T-helper 1 cell treated with Interleukin-12 subunit alpha and Interleukin-12 subunit beta and Interleukin-4 antibody, amounts not matched to agents 30 μg/mL and 1 μg/mL, for 36 hours (primary cell): ENCODE data around the gene LFNG.

Experiments used
- H3K27ac Mint-ChIP-seq: one replicate; pipeline ENCODE4 v1.8.0; 2021; ENCODE audit warnings: mild to moderate bottlenecking, mixed read lengths
- H3K27me3 Mint-ChIP-seq: one replicate; pipeline ENCODE4 v1.8.0; 2021; ENCODE audit warnings: low read depth, mixed read lengths
- H3K36me3 Mint-ChIP-seq: one replicate; pipeline ENCODE4 v1.8.0; 2021; ENCODE audit warnings: low read depth, mixed read lengths
- H3K4me1 Mint-ChIP-seq: one replicate; pipeline ENCODE4 v1.8.0; 2021; ENCODE audit warnings: low read depth, mixed read lengths
- H3K4me3 Mint-ChIP-seq: one replicate; pipeline ENCODE4 v1.8.0; 2021; ENCODE audit warnings: mild to moderate bottlenecking, moderate library complexity, mixed read lengths
- H3K9me3 Mint-ChIP-seq: one replicate; pipeline ENCODE4 v1.8.0; 2021; ENCODE audit warnings: mixed read lengths

Gene LFNG

GRCh38 chr7:2519119-2519930, at the start of gene LFNG:
Gene LFNG (plus strand): TSS chr7:2519774. CDS start chr7:2519862, 88 bp downstream.
- Mint-ChIP-seq H3K27me3 (peaks cover 6% of the 10 kb centered on the region), H3K27ac (peak within 1 kb of the TSS; percentile 78), H3K4me3 (peak within 1 kb of the TSS; percentile 93), H3K36me3 (peaks cover 20% of the 10 kb centered on the region), H3K9me3 (no peaks in the 10 kb centered on the region), H3K4me1 (peaks cover 25% of the 10 kb centered on the region)

- H3K4me1 Mint-ChIP-seq: peaks cover 2% of the 10 kb centered on the region
- H3K9me3 Mint-ChIP-seq: no peaks in the 10 kb centered on the region
- H3K4me3 Mint-ChIP-seq: no peak overlapping the region
- H3K36me3 Mint-ChIP-seq: no peaks in the 10 kb centered on the region
- H3K27ac Mint-ChIP-seq: no peak overlapping the region
- peaks cover 19% of the 10 kb centered on the region for H3K27me3 Mint-ChIP-seq
These were observed 49.2 kb upstream of the LFNG start for GRCh38 chr7:2470204-2471021.

- peaks cover 19% of the 10 kb centered on the region for H3K27me3 Mint-ChIP-seq
- H3K36me3 Mint-ChIP-seq: no peaks in the 10 kb centered on the region
- peaks cover 2% of the 10 kb centered on the region for H3K4me1 Mint-ChIP-seq
- H3K9me3 Mint-ChIP-seq: no peaks in the 10 kb centered on the region
- no peak overlapping the region for H3K27ac Mint-ChIP-seq
- no peak overlapping the region for H3K4me3 Mint-ChIP-seq
These were observed 48.6 kb upstream of the LFNG start for GRCh38 chr7:2471022-2471329.

GRCh38 chr7:2471396-2471795, 48.2 kb upstream of the LFNG start:
- no peak overlapping the region for H3K4me3 Mint-ChIP-seq

GRCh38 chr7:2472739-2473138, 46.8 kb upstream of the LFNG start:
- Mint-ChIP-seq H3K4me3 (no peak overlapping the region), H3K4me1 (peaks cover 2% of the 10 kb centered on the region), H3K9me3 (no peaks in the 10 kb centered on the region), H3K27me3 (peaks cover 19% of the 10 kb centered on the region), H3K36me3 (no peaks in the 10 kb centered on the region), H3K27ac (no peak overlapping the region)

More at GRCh38 chr7:2471396-2471795, 48.2 kb upstream of the LFNG start:
- H3K27ac Mint-ChIP-seq: no peak overlapping the region
- no peaks in the 10 kb centered on the region for H3K9me3 Mint-ChIP-seq
- peaks cover 2% of the 10 kb centered on the region for H3K4me1 Mint-ChIP-seq
- peaks cover 19% of the 10 kb centered on the region for H3K27me3 Mint-ChIP-seq
- no peaks in the 10 kb centered on the region for H3K36me3 Mint-ChIP-seq

GRCh38 chr7:2473496-2474180, 45.9 kb upstream of the LFNG start:
- Mint-ChIP-seq H3K27ac (no peak overlapping the region), H3K4me3 (no peak overlapping the region), H3K9me3 (no peaks in the 10 kb centered on the region), H3K27me3 (peaks cover 19% of the 10 kb centered on the region), H3K4me1 (peaks cover 2% of the 10 kb centered on the region), H3K36me3 (no peaks in the 10 kb centered on the region)

- Mint-ChIP-seq H3K27me3 (peaks cover 15% of the 10 kb centered on the region), H3K27ac (no peak overlapping the region), H3K4me3 (no peak overlapping the region), H3K36me3 (no peaks in the 10 kb centered on the region), H3K9me3 (no peaks in the 10 kb centered on the region), H3K4me1 (no peaks in the 10 kb centered on the region)
These were observed 45.4 kb upstream of the LFNG start for GRCh38 chr7:2474224-2474623.

- H3K36me3 Mint-ChIP-seq: no peaks in the 10 kb centered on the region
- H3K9me3 Mint-ChIP-seq: no peaks in the 10 kb centered on the region
- H3K27me3 Mint-ChIP-seq: peaks cover 9% of the 10 kb centered on the region
- no peak overlapping the region for H3K4me3 Mint-ChIP-seq
- no peak overlapping the region for H3K27ac Mint-ChIP-seq
- H3K4me1 Mint-ChIP-seq: no peaks in the 10 kb centered on the region
These were observed 44.5 kb upstream of the LFNG start for GRCh38 chr7:2474813-2475677.

GRCh38 chr7:2475678-2476015, 43.9 kb upstream of the LFNG start:
- no peaks in the 10 kb centered on the region for H3K4me1 Mint-ChIP-seq
- H3K9me3 Mint-ChIP-seq: no peaks in the 10 kb centered on the region
- H3K36me3 Mint-ChIP-seq: no peaks in the 10 kb centered on the region
- peaks cover 4% of the 10 kb centered on the region for H3K27me3 Mint-ChIP-seq
- H3K4me3 Mint-ChIP-seq: no peak overlapping the region
- H3K27ac Mint-ChIP-seq: no peak overlapping the region

GRCh38 chr7:2476298-2476697, 43.3 kb upstream of the LFNG start, which contains the start of gene GRIFIN:
Gene GRIFIN (minus strand): TSS chr7:2476398. CDS start chr7:2476383, 15 bp downstream.
- no peaks in the 10 kb centered on the region for H3K27me3 Mint-ChIP-seq
- H3K27ac Mint-ChIP-seq: no peak within 1 kb of the TSS
- no peaks in the 10 kb centered on the region for H3K36me3 Mint-ChIP-seq
- H3K9me3 Mint-ChIP-seq: no peaks in the 10 kb centered on the region
- H3K4me3 Mint-ChIP-seq: no peak within 1 kb of the TSS
- H3K4me1 Mint-ChIP-seq: no peaks in the 10 kb centered on the region

GRCh38 chr7:2476776-2477446, 42.7 kb upstream of the LFNG start:
- Mint-ChIP-seq H3K27me3 (no peaks in the 10 kb centered on the region), H3K27ac (no peak overlapping the region), H3K36me3 (no peaks in the 10 kb centered on the region), H3K4me3 (no peak overlapping the region), H3K4me1 (no peaks in the 10 kb centered on the region), H3K9me3 (no peaks in the 10 kb centered on the region)

- Mint-ChIP-seq H3K27ac (no peak overlapping the region), H3K27me3 (no peaks in the 10 kb centered on the region), H3K36me3 (no peaks in the 10 kb centered on the region), H3K9me3 (peaks cover under 1% of the 10 kb centered on the region), H3K4me1 (no peaks in the 10 kb centered on the region), H3K4me3 (no peak overlapping the region)
These were observed 41.9 kb upstream of the LFNG start for GRCh38 chr7:2477447-2478398.

- Mint-ChIP-seq H3K36me3 (no peaks in the 10 kb centered on the region), H3K4me1 (no peaks in the 10 kb centered on the region), H3K27ac (no peak overlapping the region), H3K9me3 (peaks cover 6% of the 10 kb centered on the region), H3K27me3 (no peaks in the 10 kb centered on the region), H3K4me3 (no peak overlapping the region)
These were observed 41.2 kb upstream of the LFNG start for GRCh38 chr7:2478399-2478785.
